GM18526 (cell line): ENCODE data around the gene CPNE5.

Source experiments
- POLR2A ChIP-seq: IDR thresholded peaks from 3 replicates; pipeline ENCODE4 v1.6.1; 2011; ENCODE audit not compliant: insufficient read length; ENCODE audit errors: extremely low read depth

CPNE5 gene

GRCh38 chr6:36800223-36801076 lies 38.8 kb downstream of the CPNE5 start:
- no peak for TF ChIP-seq POLR2A

- no peak for TF ChIP-seq POLR2A
These were observed 40.4 kb downstream of the CPNE5 start for GRCh38 chr6:36798852-36799251.

- no peak for TF ChIP-seq POLR2A
These were observed 41.6 kb downstream of the CPNE5 start for GRCh38 chr6:36797653-36798052.

DNA sequence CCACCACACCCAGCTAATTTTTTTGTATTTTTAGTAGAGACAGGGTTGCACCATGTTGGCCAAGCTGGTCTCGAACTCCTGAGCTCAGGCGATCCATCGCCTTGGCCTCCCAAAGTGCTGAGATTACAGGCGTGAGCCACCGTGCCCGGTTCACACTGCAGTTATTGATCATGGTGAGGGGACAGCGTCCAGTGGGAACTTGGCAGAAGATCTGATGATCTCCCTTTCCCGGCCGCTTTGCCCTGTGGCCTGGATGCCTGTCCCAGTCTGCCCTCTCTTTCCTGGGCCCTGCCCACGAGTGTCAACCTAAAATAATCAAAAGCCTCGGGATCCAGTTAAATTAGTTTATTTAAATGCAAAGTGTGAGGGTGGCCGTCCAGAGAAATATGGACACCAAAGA lies 42.2 kb downstream of the CPNE5 start:
- TF ChIP-seq POLR2A = no peak

DNA sequence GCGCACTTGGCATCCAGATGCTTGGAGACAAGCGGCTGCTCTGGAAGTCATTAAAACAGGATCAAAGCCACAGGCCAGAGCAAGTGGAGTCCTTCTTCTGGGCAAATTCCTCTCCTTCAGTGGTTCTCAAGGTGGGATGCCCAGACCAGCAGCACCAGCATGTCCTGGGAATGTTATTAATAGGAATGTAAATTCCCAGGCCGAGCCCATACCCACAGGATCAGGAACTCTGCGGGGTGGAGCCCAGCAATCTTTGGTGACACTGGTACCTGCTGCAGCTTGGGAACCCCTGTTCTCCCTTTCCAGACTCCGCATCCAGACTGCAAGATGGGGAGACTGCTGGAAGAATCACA lies 44.6 kb downstream of the CPNE5 start:
- no peak for TF ChIP-seq POLR2A

GRCh38 chr6:36793913-36794712 lies 45.1 kb downstream of the CPNE5 start:
- TF ChIP-seq POLR2A = no peak

DNA sequence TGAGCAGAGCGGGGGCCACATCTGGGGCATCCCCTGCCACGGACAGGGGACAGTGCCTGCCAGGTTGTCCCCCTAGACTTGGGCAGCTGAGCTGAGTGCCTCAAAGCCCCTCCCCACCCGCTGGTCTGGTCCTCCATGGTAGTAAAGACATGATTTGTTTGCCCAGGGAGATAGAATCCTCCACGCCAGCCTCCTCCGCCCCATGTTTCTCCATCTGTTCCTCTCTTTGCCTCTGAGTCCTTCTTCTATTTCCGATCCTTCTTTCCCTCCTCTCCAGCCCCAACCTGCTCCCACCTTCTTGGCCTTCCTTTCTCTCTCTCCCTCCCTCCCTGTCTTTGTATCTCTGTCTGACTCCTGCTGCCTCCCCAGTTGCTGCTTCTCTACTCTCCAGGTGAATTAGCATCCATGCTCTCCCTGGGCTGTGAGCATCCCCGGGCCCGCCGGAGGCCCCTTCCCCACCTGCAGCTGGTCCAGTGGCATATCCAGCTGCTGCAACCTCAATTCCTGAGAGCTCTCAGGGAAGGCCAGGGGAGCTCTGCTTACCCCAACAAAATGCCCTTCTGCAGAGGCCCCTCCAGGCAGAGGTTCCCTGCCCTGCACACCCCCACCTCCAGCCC lies 45.8 kb downstream of the CPNE5 start:
- no peak for TF ChIP-seq POLR2A

DNA sequence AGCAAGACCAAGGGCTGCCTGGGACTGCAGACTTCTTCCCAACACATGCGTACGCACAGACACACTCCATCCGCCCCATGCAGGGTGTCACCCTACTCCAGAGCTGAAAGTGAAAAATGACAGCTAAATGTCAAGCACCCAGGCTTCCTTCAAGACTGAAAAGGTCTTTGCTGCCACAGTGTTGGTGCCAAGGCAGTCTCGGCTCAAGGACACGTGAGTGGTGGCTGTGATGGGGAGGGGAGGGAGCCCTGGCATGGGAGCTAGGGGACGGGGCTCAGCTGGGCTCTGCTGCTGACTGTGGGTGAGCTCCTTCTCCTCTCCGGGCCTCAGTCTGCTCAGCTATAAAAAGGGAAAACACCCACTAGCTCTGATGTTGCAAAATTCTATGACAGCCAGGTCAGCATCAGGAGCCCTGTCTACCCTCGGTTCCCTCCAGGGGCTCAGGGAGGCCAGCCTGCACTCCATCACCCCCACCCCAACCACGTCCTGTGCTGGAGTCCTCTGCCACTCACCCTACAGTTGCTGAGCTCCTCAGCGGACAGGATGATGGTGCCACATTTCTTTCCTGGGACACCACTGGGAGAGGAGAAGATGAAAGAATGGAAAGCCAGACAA lies 47.6 kb downstream of the CPNE5 start:
- TF ChIP-seq POLR2A = no peak

GRCh38 chr6:36791085-36791484 lies 48.2 kb downstream of the CPNE5 start:
- TF ChIP-seq POLR2A = no peak

- no peak for TF ChIP-seq POLR2A
These were observed 50.5 kb downstream of the CPNE5 start for GRCh38 chr6:36788768-36789167.

GRCh38 chr6:36788186-36788585 lies 51.1 kb downstream of the CPNE5 start:
- no peak for TF ChIP-seq POLR2A

DNA sequence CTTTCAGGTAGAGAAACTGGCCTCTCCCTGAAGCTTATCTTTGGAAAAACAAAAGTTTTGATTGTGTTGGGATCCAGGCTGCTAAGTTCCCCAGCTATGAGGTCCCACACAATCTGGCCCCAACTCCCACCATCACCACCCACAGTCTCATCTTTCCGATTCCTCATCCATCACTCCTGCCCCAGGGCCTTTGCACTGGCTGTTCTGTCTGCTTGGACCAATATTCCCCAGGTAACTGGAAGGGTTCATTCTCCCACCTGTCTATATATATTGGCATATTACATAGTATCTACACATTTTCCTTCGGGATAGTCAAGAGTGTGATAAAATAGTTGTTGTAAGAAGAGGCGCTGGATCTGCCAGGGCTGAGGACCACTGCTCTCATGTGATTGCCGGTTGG lies 52.0 kb downstream of the CPNE5 start:
- TF ChIP-seq POLR2A = no peak

- no peak for TF ChIP-seq POLR2A
These were observed 53.1 kb downstream of the CPNE5 start for GRCh38 chr6:36786055-36786675.

DNA sequence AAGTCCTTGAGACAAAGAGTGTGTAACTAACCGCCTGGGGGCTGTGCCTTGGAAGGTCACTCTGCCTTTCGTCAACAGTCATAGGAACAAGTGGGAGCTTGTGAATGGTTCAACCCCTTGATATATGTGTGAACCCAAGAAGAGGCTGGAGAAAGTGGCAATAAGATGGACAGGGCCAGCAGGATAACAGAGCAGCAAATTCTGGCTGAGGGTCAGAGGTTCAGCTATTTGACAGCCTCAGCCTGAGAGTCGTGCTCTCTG lies 54.9 kb downstream of the CPNE5 start:
- no peak for TF ChIP-seq POLR2A

GRCh38 chr6:36783603-36784375 lies 55.5 kb downstream of the CPNE5 start:
- TF ChIP-seq POLR2A = no peak

DNA sequence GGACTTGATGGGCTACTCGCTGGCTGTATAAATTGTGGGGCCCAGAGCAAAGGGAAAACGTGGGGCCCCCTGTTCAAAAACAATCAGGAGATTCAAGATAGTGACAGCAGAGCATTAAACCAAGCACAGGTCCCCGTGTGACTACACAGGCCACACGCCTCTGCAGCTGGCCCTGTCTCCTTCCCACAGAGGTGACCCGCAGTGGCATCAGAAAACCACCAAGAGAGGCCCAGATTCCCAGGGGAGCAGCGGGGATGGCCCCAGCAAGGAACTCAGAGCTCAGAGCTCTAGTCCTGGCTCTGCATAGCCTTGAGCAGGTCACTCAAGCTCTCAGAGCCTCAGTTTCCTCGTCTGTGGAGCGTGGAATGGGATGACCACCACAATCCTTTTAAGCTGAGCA lies 57.6 kb downstream of the CPNE5 start:
- no peak for TF ChIP-seq POLR2A
